GM21390 (cell line): ENCODE results near the gene NOSTRIN.
"Not testable (repeated sequence)": the region's sequence is repeated elsewhere in the genome, so short reads cannot be mapped to it uniquely, and the experiment has no call there.

ENCODE experiments used
- ATAC-seq: cut with Tn5 transposase; IDR thresholded peaks from one replicate; pipeline ENCODE4 v1.9.1; 2021; ENCODE audit not compliant: unreplicated experiment

NOSTRIN gene

DNA sequence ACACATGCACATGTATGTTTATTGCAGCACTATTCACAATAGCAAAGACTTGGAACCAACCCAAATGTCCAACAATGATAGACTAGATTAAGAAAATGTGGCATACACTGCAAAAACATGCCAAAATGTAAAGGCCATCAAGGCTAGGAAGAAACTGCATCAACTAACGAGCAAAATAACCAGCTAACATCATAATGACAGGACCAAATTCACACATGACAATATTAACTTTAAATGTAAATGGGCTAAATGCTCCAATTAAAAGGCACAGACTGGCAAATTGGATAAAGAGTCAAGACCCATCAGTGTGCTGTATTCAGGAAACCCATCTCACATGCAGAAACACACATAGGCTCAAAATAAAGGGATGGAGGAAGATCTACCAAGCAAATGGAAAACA is 64.7 kb downstream of the NOSTRIN start:
- not testable (repeated sequence) for ATAC-seq

DNA sequence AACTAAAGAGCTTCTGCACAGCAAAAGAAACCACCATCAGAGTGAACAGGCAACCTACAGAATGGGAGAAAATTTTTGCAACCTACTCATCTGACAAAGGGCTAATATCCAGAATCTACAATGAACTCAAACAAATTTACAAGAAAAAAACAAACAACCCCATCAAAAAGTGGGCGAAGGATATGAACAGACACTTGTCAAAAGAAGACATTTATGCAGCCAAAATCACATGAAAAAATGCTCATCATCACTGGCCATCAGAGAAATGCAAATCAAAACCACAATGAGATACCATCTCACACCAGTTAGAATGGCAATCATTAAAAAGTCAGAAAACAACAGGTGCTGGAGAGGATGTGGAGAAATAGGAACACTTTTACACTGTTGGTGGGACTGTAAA is 67.9 kb downstream of the NOSTRIN start:
- ATAC-seq, result not testable (repeated sequence)

DNA sequence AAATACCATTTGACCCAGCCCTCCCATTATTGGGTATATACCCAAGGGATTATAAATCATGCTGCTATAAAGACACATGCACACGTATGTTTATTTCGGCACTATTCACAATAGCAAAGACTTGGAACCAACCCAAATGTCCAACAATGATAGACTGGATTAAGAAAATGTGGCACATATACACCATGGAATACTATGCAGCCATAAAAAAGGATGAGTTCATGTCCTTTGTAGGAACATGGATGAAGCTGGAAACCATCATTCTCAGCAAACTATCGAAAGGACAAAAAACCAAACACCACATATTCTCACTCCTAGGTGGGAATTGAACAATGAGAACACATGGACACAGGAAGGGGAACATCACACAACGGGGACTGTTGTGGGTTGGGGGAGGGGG is 68.4 kb downstream of the NOSTRIN start:
- ATAC-seq, result not testable (repeated sequence)

GRCh38 chr2:168874368-168875054 is 72.1 kb downstream of the NOSTRIN start:
- no peak for ATAC-seq

- not testable (repeated sequence) for ATAC-seq
These were observed 79.7 kb downstream of the NOSTRIN start for GRCh38 chr2:168882163-168882562.

DNA sequence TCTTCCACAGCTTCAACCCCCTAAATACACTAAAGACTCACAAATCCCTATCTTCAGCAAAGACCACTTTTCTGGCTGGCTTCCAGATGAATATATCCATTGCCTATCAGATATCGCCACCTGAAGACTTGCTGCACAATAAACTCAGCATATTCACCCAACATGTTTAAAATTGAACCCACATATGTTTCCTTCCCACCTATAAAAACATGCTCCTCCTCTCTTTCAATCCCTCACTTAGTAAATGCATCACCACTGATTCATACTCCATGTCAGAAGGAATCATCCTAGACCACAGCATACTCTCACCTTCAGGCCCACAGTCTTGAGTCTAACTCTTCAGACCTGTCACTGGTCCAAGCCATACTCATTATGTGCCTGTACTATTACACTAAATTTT is 82.5 kb downstream of the NOSTRIN start:
- ATAC-seq, result no peak

DNA sequence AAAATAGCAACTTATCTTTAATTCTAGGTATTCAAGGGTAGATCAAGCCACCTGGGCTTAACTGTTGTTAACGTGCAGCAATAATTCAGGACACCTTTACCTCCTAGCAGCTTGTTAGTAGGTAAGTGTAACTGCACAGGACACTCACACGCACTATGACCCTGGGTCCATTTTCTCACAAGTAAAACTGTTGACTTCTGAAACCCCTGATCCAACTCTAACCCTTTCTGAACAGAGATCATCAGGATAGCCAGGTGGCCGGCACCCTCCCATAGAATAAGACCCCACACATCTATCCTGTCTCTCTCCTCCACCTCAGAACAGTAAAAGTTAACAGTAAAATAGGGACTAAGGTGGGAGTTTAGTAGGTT is 87.2 kb downstream of the NOSTRIN start:
- no peak for ATAC-seq

DNA sequence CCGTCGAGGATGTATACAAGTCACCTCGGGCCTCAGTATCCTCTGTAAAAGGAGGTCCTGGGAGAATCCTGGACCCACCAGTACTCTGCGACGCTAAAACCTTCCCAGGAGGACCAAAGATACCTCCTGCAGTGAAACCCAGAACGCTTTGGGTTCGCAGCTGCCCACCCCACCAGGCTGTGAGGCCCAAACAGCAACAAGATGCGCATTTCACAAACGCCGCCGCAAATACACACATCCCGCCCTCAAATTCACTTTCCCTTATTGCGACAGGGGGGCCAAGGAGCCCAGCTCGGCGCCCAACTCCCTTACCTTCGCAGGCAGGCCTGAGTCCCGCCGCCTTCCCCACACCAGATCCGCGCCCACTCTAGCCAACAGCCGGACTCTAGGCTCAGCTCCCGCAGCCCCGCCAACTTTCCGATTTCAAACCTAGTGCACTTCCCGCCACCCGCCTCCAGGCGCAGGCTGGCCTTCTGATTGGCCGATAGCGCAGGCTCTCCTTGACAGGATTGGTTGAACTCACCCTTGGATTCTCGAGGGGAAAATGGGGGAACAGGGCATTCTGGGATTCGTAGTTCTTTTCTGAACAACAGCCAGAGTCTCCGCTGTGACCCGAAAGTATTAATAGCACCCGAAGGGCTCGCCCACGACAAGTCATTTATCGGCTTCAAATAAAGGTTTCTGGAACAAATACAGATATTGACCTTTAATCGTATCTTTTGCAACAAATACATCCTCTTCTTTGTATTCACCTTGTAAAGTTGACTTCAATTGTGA is 87.8 kb downstream of the NOSTRIN start, which contains the start of gene SPC25:
TSS of gene SPC25 (minus strand) at position 425 of the 777 bp plus-strand sequence. CDS start 911 bp downstream, outside the sequence.
- peak; percentile 100 for ATAC-seq

GRCh38 chr2:168892327-168892726 is 89.9 kb downstream of the NOSTRIN start:
- ATAC-seq, result no peak

- no peak for ATAC-seq
These were observed 91.7 kb downstream of the NOSTRIN start for GRCh38 chr2:168894101-168894500.

DNA sequence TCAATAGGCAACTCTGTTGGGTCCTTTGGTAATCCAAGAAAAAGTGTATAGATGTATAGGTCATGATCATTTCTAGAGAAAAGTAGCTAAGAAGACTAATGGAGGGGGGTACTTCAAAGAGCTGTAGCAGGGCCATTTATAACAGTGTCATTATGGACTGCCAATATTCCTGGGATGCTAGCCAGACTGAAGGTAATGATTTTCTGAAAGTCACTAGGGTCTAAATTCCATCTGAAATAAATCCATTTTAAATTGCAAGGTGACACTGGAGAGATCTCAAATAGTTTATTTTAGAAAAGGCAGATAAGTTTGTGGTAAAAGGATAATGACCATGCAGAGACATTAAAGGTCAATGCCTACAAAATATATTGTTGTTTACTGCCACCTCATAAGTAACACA is 92.3 kb downstream of the NOSTRIN start:
- no peak for ATAC-seq

DNA sequence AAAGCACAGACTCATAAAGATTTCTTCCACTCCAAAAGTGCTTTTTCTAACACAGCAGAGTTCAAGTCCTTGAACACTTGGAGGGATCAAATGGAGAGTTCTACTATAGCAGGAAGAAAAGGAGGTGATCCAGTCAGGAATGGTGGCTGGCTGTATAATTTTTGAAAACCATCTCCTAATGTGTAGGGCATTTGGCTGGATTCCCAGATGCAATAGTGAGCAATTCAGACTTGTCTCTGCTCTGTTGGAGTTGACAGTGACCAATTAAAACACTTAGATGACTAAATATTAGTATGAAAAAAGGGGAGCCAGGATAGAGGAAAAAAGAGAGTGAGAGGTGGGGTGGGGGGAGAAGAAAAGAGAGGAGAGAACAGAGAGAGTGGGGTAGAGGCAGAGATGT is 93.3 kb downstream of the NOSTRIN start:
- no peak for ATAC-seq

DNA sequence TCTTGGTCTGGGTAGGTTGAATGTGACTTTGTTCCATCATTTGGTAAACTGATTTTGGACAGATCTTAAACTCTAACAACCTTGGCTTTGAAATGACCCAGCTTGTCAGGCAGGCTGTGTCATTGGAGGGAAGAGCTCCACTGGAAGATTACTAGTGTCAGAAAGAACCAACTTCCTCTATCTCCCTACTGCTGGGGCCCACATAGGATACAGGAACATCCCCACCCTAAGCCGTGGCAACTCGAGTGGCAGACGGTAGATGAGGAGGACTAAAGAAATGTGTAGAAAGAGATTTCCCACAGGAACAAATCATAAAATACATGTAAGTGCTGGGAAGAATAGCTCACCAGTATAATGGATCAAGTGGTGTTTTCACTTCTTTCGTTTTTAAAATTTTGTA is 94.3 kb downstream of the NOSTRIN start:
- no peak for ATAC-seq

DNA sequence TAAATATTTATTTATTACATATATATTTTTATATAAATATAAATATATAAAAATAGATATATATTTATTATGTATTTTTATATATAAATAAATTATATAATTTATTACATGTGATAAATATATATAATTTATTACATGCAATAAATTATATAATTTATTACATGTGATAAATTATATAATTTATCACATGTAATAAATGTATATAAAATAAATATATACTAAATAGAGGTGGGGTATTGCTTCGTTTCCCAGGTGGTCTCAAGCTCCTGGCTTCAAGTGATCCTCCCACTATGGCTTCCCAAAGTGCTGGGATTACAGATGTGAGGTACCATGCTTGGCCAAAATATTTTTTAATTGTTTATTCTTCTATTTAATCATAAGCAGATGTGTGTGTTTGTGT is 95.0 kb downstream of the NOSTRIN start:
- no peak for ATAC-seq

DNA sequence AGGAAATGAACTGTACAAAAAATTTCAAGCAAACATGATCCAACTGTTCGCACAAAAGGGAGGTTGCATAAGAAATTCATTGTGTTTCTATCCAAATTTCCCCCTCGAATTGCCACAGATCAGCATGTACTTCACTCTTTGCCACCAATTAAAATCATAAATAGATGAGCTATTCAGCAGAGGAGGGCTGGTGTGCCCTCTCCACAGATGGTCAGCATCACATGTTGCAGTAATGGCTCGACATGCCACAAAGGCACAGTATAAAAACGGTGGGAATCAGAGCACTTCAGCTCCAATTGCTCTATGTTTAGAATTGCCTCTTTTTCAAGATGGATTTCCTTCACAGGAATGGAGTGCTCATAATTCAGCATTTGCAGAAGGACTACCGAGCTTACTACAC is 98.6 kb downstream of the NOSTRIN start, which contains the start of gene G6PC2:
TSS of gene G6PC2 (plus strand) at position 289 of the 400 bp plus-strand sequence. CDS start at position 330, 41 bp downstream.
- no peak for ATAC-seq

DNA sequence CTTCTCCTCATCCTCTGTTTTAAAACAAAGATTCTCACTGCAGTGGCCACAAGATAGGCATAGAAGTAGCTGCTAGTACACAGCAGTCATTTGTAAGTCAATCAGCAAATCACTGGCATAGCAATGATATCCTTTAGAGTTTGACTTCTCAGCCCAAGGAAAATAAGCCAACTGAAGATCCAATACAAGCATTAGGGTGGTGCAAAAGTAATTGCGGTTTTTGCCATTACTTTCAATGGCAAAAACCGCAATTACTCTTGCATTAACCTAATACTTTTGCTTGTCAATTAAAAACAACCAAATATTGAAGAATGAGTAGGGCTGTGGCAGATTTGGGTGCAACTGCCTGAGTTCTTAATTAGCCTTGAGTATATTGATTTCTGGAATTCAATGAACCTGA is 101.5 kb downstream of the NOSTRIN start:
- no peak for ATAC-seq

DNA sequence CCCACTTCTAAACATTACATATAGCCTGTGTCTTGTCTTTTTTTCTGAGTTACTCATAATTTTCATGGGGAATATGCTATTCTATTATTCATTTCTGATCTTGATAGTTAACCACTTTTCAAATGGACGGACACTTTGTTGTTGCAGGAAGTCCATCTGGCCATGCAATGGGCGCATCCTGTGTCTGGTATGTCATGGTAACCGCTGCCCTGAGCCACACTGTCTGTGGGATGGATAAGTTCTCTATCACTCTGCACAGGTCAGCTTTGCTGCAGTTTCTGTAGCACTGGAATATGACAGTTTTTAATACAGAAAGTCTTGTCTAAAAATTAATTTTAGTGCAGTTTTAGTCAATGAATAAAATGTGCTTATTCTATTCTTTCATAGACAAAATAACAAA is 101.9 kb downstream of the NOSTRIN start:
- ATAC-seq, result no peak

DNA sequence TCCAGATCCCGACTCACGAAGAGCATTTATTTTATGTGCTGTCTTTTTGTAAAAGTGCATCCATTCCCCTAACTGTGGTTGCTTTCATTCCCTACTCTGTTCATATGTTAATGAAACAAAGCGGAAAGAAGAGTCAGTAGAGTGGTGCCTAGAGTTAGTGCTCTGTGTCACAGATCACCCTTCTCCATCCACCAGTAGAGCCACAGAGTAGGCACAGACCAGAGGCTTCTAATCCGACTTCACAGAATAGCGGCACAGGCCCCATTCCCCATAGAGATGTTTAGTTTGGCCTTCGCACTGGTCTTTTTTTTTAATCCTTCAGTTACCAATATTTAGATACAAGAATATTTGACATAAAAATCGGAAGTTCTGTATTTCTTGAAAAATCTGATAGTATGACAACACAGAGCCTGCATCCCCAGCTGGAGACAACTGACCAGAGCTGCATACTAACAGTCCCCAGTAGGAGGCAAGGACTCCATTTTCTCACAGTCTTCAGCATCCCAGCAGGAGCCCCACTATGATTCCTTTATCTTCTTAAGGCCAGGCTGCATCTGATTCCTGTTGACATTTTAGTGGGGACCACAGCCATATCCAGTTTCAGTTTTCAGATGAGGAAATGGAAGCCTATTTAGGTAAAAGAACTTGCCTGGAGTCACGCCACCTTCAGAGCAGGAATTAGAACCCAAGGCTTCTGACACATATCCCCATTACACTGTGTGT is 105.7 kb downstream of the NOSTRIN start:
- no peak for ATAC-seq

DNA sequence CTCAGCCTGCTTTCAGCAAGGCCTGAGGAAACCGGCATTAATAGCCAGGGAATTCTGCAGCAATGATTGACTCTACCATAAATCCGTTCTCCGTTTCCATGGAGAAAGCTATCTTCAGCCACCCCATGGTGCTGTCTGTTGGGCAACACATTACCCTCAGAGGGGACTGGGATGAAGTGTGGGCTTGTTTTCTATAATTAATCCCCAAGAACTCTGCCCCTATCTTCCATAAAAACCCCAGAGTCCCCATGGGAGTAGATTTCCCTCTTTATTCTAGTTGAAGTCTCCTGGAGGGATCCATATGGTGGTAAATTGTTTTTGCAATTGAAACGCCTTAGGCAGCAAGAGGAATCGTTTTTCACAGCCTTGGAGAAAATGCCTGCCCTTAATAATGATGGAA is 107.9 kb downstream of the NOSTRIN start:
- no peak for ATAC-seq

DNA sequence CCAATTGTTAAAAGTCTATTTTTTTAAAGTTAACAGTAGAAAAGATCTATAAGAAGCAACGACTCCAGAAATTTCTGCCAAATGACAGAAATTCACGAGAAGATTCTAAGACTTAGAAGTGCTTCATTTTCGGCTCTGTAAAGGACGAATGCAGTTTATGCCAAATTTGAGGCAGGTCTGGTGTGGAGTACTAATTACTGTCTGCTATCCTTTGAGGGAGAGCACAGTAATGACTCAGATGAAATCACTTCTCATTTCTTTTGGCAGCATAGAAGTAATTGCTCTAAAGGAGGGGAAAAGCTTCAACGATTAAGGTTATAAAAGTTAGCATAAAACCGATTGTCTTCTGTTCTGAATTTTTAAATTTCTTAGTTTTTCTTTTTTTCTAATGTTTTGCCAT is 110.0 kb downstream of the NOSTRIN start:
- no peak for ATAC-seq

- ATAC-seq, result no peak
These were observed 110.5 kb downstream of the NOSTRIN start for GRCh38 chr2:168912901-168913369.

DNA sequence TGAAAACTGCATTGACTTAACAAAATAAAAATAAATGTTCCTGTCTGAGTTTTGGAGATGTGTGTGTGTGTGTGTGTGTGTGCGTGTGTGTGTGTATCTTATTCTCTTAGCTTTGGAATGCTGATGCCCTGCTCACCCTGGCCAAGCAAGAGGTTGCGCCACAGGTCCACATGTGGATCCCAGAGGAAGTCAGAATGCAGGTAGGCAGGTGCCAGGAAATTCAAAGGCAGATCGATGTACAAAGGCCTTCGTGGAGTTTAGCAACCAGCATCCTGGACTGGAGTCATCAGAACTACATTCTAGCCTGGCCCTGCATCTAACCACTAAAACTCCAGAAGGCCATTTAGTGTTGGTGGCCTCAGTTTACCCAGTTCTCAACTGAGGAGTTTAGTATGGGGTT is 111.1 kb downstream of the NOSTRIN start:
- no peak for ATAC-seq
